SK-N-SH (cell line): Measurements from ENCODE around the gene CRP. TPM values are rescaled to one million over a fixed set of nuclear protein-coding genes. Genes with fewer than 3 reads are reported as not detected.

Experiments used
- CTCF ChIA-PET: fragments of 300-600, 350-600 bp; formaldehyde crosslinking; extraction: SDS; loops from one replicate; lab custom pipeline; 2021; lab: Yijun Ruan, JAX
- POLR2A ChIA-PET: fragments of 350-600 bp; sonication (Branson Sonifier 250); formaldehyde crosslinking; extraction: SDS; loops from one replicate; lab custom pipeline; 2020; ENCODE audit warnings: antibody characterized with exemption, inconsistent platforms; lab: Yijun Ruan, JAX
- DNase-seq: peaks from one replicate; pipeline ENCODE4 v3.0.0; 2012
- H2AFZ ChIP-seq: fragments of 200-600 bp; sonication (generic); 2 replicates; pipeline ENCODE4 v1.8.1; 2016; ENCODE audit warnings: antibody characterized with exemption, mild to moderate bottlenecking, low read depth
- H3F3A ChIP-seq: fragments of 200-600 bp; sonication (generic); replicated peaks from 2 replicates; pipeline ENCODE3; 2016; ENCODE audit warnings: antibody characterized with exemption, mild to moderate bottlenecking; ENCODE audit not compliant: insufficient read depth
- H3K27ac ChIP-seq, 2 experiments: fragments of 200-500 bp in 1 of 2; fragments of 200-600 bp in 1 of 2; sonication (Bioruptor generic) in 1 of 2; sonication (generic), shearing (Covaris generic) in 1 of 2; 2 replicates each; pipeline versions ENCODE4 v1.5.1 to v1.6.1; 2014 to 2016; ENCODE audit warnings: low read depth in 2 of 2, inconsistent platforms in 1 of 2, low read length in 1 of 2, mild to moderate bottlenecking in 1 of 2, mixed read lengths in 1 of 2
- H3K27me3 ChIP-seq: fragments of 200-600 bp; sonication (generic), shearing (Covaris generic); 2 replicates; pipeline ENCODE4 v1.6.1; 2016; ENCODE audit warnings: mixed run types; ENCODE audit not compliant: insufficient read depth
- H3K36me3 ChIP-seq, 2 experiments: fragments of 200-500 bp in 1 of 2; fragments of 200-600 bp in 1 of 2; sonication (Bioruptor generic) in 1 of 2; sonication (generic) in 1 of 2; replicated peaks in 1 of 2; 2 replicates each; pipeline versions ENCODE3 to v1.5.1; 2014 to 2016; ENCODE audit warnings: low read length in 1 of 2, mild to moderate bottlenecking in 1 of 2; ENCODE audit not compliant: insufficient read depth in 2 of 2, control insufficient read depth in 1 of 2
- H3K4me1 ChIP-seq, 2 experiments: fragments of 200-500 bp in 1 of 2; fragments of 200-600 bp in 1 of 2; sonication (Bioruptor generic) in 1 of 2; sonication (generic), shearing (Covaris generic) in 1 of 2; 2 replicates each; pipeline versions ENCODE4 v1.5.1 to v1.6.1; 2014 to 2016; ENCODE audit warnings: low read depth in 1 of 2, low read length in 1 of 2, mixed run types in 1 of 2; ENCODE audit not compliant: insufficient read depth in 2 of 2, control insufficient read depth in 1 of 2
- H3K4me2 ChIP-seq: fragments of 200-600 bp; sonication (generic), shearing (Covaris generic); 2 replicates; pipeline ENCODE4 v1.6.1; 2017; ENCODE audit warnings: mixed run types
- H3K4me3 ChIP-seq, 2 experiments: fragments of 200-500 bp in 1 of 2; fragments of 200-600 bp in 1 of 2; sonication (Bioruptor generic) in 1 of 2; sonication (generic), shearing (Covaris generic) in 1 of 2; 2 replicates each; pipeline versions ENCODE4 v1.5.1 to v1.8.1; 2014 to 2016; ENCODE audit warnings: low read depth in 2 of 2, inconsistent platforms in 1 of 2, low read length in 1 of 2, mild to moderate bottlenecking in 1 of 2, mixed read lengths in 1 of 2, moderate library complexity in 1 of 2
- H3K79me2 ChIP-seq: fragments of 200-600 bp; sonication (generic); 2 replicates; pipeline ENCODE4 v1.8.1; 2017; ENCODE audit warnings: mild to moderate bottlenecking; ENCODE audit not compliant: insufficient read depth
- H3K9ac ChIP-seq: fragments of 200-600 bp; sonication (generic); 2 replicates; pipeline ENCODE4 v1.6.1; 2017; ENCODE audit warnings: mixed run types
- H3K9me2 ChIP-seq: fragments of 200-600 bp; sonication (generic); 2 replicates; pipeline ENCODE4 v1.6.1; 2017; ENCODE audit warnings: mixed run types
- H3K9me3 ChIP-seq: fragments of 200-600 bp; sonication (generic); 2 replicates; pipeline ENCODE4 v1.6.1; 2017; ENCODE audit warnings: mixed run types, mild to moderate bottlenecking, moderate library complexity
- H4K20me1 ChIP-seq: fragments of 200-600 bp; sonication (generic); 2 replicates; pipeline ENCODE4 v1.6.1; 2017; ENCODE audit warnings: mild to moderate bottlenecking, mixed run types; ENCODE audit not compliant: insufficient read depth
- EZH2phosphoT487 ChIP-seq: fragments of 200-600 bp; sonication (generic); IDR thresholded peaks from 2 replicates; pipeline ENCODE4 v1.6.1; 2017; ENCODE audit warnings: low read depth, mixed run types, mild to moderate bottlenecking, antibody characterized with exemption, moderate library complexity, borderline replicate concordance
- FOXJ3 ChIP-seq: sonication (generic); formaldehyde crosslinking; IDR thresholded peaks from 2 replicates; pipeline ENCODE4 v1.5.1; 2020; ENCODE audit warnings: mild to moderate bottlenecking, missing genetic modification reagents
- FOXM1 ChIP-seq: IDR thresholded peaks from 2 replicates; pipeline ENCODE4 v1.4.0; 2012; ENCODE audit warnings: low read depth, mild to moderate bottlenecking
- GABPA ChIP-seq: IDR thresholded peaks from 2 replicates; pipeline ENCODE4 v1.4.0; 2012; ENCODE audit warnings: low read depth, mild to moderate bottlenecking
- JUND ChIP-seq: IDR thresholded peaks from 2 replicates; pipeline ENCODE4 v1.4.0; 2012
- MAX ChIP-seq: IDR thresholded peaks from 2 replicates; pipeline ENCODE4 v1.4.0; 2012; ENCODE audit warnings: low read depth
- MEF2A ChIP-seq: IDR thresholded peaks from 2 replicates; pipeline ENCODE4 v1.4.0; 2012; ENCODE audit warnings: low read depth, borderline replicate concordance
- PBX3 ChIP-seq: IDR thresholded peaks from 2 replicates; pipeline ENCODE4; 2012
- RAD21 ChIP-seq: IDR thresholded peaks from 2 replicates; pipeline ENCODE4 v1.6.1; 2012; ENCODE audit warnings: mild to moderate bottlenecking, low read length
- RCOR1 ChIP-seq: fragments of 150-350 bp; IDR thresholded peaks from 2 replicates; pipeline ENCODE4 v1.6.1; 2017; ENCODE audit warnings: antibody characterized with exemption, low read length
- REST ChIP-seq: IDR thresholded peaks from 2 replicates; pipeline ENCODE4 v1.6.1; 2012; ENCODE audit warnings: mild to moderate bottlenecking, low read depth, low read length, moderate library complexity
- RFX5 ChIP-seq: IDR thresholded peaks from 2 replicates; pipeline ENCODE4 v1.6.1; 2012; ENCODE audit warnings: mild to moderate bottlenecking, improper control_type of control experiment, low read length
- RXRA ChIP-seq: IDR thresholded peaks from 2 replicates; pipeline ENCODE4 v1.4.0; 2012; ENCODE audit warnings: low read depth, mild to moderate bottlenecking, borderline replicate concordance
- SIN3A ChIP-seq: IDR thresholded peaks from 2 replicates; pipeline ENCODE4 v1.6.1; 2012; ENCODE audit warnings: low read depth, mild to moderate bottlenecking, low read length, moderate library complexity, borderline replicate concordance
- SMC3 ChIP-seq: IDR thresholded peaks from 2 replicates; pipeline ENCODE4 v1.6.1; 2012; ENCODE audit warnings: low read depth, low read length, improper control_type of control experiment
- TAF1 ChIP-seq: IDR thresholded peaks from 2 replicates; pipeline ENCODE4 v1.6.1; 2012; ENCODE audit warnings: low read depth, mild to moderate bottlenecking, low read length, moderate library complexity, borderline replicate concordance
- USF1 ChIP-seq: IDR thresholded peaks from 2 replicates; pipeline ENCODE4 v1.4.0; 2012; ENCODE audit warnings: low read depth, borderline replicate concordance
- YY1 ChIP-seq: IDR thresholded peaks from 2 replicates; pipeline ENCODE4 v1.4.0; 2012; ENCODE audit warnings: low read depth, mild to moderate bottlenecking
- ZBTB33 ChIP-seq: IDR thresholded peaks from 2 replicates; pipeline ENCODE4 v1.4.0; 2012; ENCODE audit warnings: low read depth, borderline replicate concordance
- WGBS: methylation state at CpG from one replicate; pipeline ENCODE4 v1.1.6; 2017; ENCODE audit warnings: low lambda C conversion rate; 5-methylcytosine and 5-hydroxymethylcytosine counted together
- polyA plus RNA-seq, 3 experiments: library from polyadenylated mRNA; depleted of rRNA; stranded (reverse); fragments of >200 nt; gene quantifications; 2 replicates each; pipeline ENCODE4 v1.2.3, GENCODE V29; 2012

CRP gene
- polyA plus RNA-seq, 1 of the 3 experiments (the other 2 are of a cell fraction) = not detected

- CTCF ChIA-PET = interaction anchor here (0.8 to 1.0 kb wide), 3 partner anchors 47 to 619 kb away, joined by 3 to 4 read pairs (median 4); no protein-coding TSS in a partner anchor
- Histone ChIP-seq H3K9ac (no peak overlapping the region), H3K9me2 (no peaks in the 10 kb centered on the region), H3K27ac (no peak overlapping the region), H3F3A (no peaks in the 10 kb centered on the region), H3K27me3 (peaks cover 8% of the 10 kb centered on the region; the same call in 1 of the 2 replicates), H3K4me1 (no peaks in the 10 kb centered on the region), H3K36me3 (no peaks in the 10 kb centered on the region), H4K20me1 (no peaks in the 10 kb centered on the region), H3K4me2 (no peak overlapping the region), H3K4me3 (no peak overlapping the region), H3K9me3 (no peaks in the 10 kb centered on the region), H3K79me2 (no peaks in the 10 kb centered on the region), H2AFZ (no peak overlapping the region)
- POLR2A ChIA-PET = no interaction called here
- WGBS = 0% methylated on average over 4 of the region's 4 CpGs
- no peak for TF ChIP-seq PBX3
- no peak for TF ChIP-seq MAX
- TF ChIP-seq EZH2phosphoT487 = no peak
- no peak for TF ChIP-seq RAD21
- no peak for TF ChIP-seq SMC3
- no peak for TF ChIP-seq YY1
- no peak for TF ChIP-seq FOXM1
- no peak for TF ChIP-seq JUND
- TF ChIP-seq RFX5 = no peak
- no peak for TF ChIP-seq REST
- no peak for TF ChIP-seq MEF2A
- DNase-seq = no peak
Observed at GRCh38 chr1:159752135-159752580, 37.8 kb upstream of the CRP start.

- H3K4me2 ChIP-seq = no peak overlapping the region
- H3K9me2 ChIP-seq = no peaks in the 10 kb centered on the region
- no peak overlapping the region for H3K4me3 ChIP-seq
- no peak overlapping the region for H2AFZ ChIP-seq
- H3K9ac ChIP-seq = no peak overlapping the region
- H3K79me2 ChIP-seq = no peaks in the 10 kb centered on the region
- H3K27me3 ChIP-seq = peaks cover 8% of the 10 kb centered on the region; the same call in 1 of the 2 replicates
- no peaks in the 10 kb centered on the region for H3F3A ChIP-seq
- DNase-seq = no peak
- ChIA-PET POLR2A (no interaction called here), CTCF (no interaction called here)
- H3K4me1 ChIP-seq = no peaks in the 10 kb centered on the region
- H3K36me3 ChIP-seq = no peaks in the 10 kb centered on the region
- no peaks in the 10 kb centered on the region for H3K9me3 ChIP-seq
- no peaks in the 10 kb centered on the region for H4K20me1 ChIP-seq
- no peak overlapping the region for H3K27ac ChIP-seq
- TF ChIP-seq GABPA (no peak), PBX3 (no peak), USF1 (no peak), SIN3A (no peak), ZBTB33 (no peak), EZH2phosphoT487 (no peak), RCOR1 (no peak), RXRA (no peak), TAF1 (no peak), FOXJ3 (no peak), YY1 (no peak)
Observed at GRCh38 chr1:159751031-159751430, 36.6 kb upstream of the CRP start.
